Activated CD4-positive, alpha-beta T cell treated with anti-CD3 and anti-CD28 coated beads, Interleukin-2, amount 50 U/mL, for 4 hours (primary cell): ENCODE measurements around the gene PDE8B.
"Not testable (repeated sequence)": the region's sequence is repeated elsewhere in the genome, so short reads cannot be mapped to it uniquely, and the experiment has no call there.

Experiments used
- DNase-seq, 2 experiments: peaks; one replicate each; pipeline ENCODE4 v3.0.0-alpha.2; 2020

The PDE8B gene

DNA sequence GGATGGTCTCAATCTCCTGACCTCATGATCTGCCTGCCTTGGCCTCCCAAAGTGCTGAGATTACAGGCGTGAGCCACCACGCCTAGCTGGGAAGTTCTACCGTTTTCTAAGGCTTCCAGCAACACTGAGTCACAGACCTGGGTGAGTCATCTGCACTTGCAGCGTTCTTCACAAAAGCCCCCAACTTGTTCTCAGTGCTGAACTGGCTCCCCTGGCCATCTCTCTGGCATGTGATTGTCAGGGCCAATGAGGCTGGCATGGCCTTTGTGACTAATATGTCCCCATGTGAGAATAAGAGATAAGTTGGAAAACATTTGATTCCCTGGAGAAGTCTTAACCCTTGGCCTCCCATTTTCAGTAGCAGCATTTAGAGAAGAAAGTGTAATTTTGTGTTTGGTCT lies 157.3 kb downstream of the PDE8B start:
- no peak for DNase-seq

DNA sequence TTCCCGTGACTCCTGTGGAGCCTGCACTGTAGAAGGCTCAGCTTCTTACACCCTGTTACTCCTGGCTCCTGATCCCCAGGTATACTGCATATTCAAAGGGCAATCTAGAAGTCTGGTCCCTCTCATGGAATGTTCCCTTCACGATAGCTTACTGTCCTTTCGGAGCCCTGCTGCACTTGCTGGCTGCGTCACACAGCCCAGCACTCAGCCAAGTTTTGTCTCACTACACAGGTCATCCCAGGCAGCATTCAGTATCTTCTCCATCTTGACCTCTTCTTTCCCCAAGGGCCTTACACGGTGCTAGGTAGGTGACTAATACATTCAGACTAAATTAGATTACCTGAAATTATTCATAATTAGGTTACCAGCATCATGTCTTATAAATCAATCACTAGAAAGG lies 157.9 kb downstream of the PDE8B start:
- DNase-seq, result no peak

DNA sequence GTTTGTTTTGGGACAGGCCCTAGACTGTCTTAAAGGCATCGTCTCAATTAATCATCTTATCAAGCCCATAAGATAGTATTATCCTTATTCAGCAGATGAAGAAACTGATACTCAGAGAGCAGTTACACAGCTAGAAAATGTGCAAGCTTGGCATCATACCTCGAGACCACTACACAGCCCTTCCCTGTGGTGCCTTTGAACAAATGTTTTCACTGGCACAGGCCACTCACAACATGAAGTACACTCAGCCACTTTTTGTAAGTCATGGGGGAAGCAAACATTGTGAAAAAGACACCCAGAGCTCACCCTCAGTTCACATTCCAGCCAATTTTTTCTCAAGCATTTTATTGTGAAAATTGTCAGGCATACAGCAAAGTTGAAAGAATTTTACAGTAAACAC lies 159.1 kb downstream of the PDE8B start:
- DNase-seq, result no peak

DNA sequence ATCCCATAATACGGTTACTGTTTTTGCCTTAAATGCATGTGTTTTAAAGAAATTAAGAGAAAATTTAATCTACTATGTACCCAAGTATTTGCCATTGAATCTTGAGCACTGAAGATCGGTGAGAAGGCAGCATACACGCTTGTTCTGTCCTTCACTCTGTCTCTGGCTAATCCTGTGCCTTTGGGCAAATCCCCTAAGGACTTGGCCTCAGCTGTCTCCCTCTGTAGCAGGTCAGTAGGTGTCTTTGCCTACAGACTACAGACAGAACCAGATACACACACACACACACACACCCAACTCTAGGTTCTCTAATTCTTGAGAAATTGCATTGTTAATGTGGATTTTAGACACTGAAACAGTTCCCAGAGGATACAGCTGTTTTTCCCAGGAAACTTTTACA lies 164.2 kb downstream of the PDE8B start:
- no peak for DNase-seq

DNA sequence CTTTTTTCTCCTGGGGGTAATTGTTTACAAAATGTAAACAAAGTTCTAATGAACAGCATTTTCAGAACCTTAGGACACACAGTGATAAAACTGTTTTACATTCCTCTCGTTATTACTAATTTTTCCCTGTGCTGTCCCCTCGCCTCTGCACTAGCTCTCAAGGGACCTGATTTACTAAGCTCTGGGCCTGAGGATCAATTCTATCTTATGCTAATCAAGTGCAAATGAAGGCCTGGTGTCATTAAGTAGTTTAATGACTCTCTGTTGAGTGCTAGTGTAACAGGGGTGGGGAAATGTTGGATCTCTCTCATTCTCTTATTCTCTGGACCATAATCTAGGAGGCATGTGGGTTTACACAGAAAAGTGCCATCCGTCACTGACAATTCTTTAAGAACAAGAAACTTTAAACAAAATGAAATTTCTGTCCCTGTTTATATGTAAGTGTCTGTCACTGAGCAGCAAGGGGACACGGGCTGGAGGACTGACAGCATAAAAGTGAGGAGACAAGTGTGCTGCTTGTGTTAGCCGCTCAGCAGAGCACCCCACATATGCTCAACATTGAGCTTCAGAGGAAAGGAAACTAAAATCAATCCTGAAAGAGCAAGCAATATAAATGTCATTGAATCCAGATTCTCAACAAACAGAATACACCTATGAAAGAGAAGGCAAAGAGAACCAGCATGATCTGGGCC lies 166.3 kb downstream of the PDE8B start:
- DNase-seq, result no peak

GRCh38 chr5:77379558-77380061 lies 169.1 kb downstream of the PDE8B start:
- peak; percentile 18 to 23 for DNase-seq

DNA sequence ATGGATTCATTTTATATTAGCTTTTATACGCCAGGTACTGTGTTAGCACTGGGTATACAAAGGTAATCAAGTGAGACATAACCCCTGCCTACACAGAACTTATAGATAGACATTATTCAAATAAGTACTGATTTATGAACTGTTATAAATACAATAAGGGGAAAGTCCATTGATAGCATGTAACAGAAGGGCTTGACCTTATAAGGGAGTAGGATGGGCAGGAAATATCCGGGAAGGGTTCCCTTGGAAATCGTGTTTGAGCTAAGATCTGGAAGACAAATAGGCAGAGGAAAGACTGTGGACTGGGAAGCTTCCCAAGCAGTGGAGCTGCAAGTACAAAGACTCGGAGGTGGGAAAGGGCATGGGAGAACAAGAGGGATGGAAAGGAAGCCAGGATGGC lies 170.2 kb downstream of the PDE8B start:
- DNase-seq, result no peak

GRCh38 chr5:77383336-77383735 lies 172.9 kb downstream of the PDE8B start:
- DNase-seq, result not testable (repeated sequence)

DNA sequence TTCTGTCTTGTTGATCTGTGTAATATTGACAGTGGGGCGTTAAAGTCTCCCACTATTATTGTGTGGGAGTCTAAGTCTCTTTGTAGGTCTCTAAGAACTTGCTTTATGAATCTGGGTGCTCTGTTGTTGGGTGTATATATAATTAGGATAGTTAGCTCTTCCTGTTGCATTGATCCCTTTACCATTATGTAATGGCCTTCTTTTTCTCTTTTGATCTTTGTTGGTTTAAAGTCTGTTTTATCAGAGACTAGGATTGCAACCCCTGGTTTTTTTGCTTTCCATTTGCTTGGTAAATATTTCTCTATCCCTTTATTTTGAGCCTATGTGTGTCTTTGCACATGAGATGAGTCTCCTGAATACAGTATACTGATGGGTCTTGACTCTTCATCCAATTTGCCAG lies 175.9 kb downstream of the PDE8B start:
- DNase-seq, result not testable (repeated sequence)

DNA sequence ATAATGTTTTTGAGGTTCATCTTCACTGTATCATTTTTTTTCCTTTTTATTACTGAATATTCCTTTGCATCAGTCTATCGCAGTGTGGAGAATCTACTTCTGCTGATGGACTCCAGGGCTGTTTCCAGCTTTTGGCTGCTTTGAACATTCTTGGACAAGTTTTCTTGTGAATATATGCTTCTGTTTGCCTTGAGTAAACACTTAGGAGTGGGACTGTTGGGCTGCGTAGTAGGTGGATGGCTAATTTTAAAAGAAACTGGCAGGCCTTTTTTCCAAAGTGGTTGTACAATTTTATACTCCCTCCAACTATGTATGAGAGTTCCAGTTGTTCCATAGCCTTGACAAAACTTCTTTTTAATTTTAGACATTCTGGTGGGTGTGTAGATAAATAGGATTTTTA lies 179.3 kb downstream of the PDE8B start:
- no peak for DNase-seq

DNA sequence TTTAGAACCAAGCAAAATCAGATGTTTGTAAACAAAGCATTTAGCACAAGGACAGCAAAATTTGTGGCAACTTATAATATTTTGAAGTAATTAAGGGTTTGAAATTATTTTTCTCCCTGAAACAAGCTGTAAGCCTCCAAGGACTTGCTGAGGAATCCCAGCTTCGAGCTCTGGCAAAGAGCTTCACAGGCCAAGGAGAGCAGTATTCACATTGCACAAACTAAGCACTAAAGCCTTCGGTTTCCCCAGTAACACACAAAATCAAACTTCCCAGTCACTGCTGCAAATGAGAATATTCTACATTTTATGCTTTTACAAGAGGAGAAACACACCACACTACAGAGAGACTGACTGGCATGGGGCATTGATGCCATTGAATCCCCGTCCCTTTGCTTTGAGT lies 179.7 kb downstream of the PDE8B start:
- no peak for DNase-seq

- no peak for DNase-seq
These were observed 180.3 kb downstream of the PDE8B start for GRCh38 chr5:77390795-77391194.

GRCh38 chr5:77391240-77391765 lies 180.8 kb downstream of the PDE8B start:
- DNase-seq, result no peak

GRCh38 chr5:77394064-77394715 lies 183.7 kb downstream of the PDE8B start:
- DNase-seq, result no peak

DNA sequence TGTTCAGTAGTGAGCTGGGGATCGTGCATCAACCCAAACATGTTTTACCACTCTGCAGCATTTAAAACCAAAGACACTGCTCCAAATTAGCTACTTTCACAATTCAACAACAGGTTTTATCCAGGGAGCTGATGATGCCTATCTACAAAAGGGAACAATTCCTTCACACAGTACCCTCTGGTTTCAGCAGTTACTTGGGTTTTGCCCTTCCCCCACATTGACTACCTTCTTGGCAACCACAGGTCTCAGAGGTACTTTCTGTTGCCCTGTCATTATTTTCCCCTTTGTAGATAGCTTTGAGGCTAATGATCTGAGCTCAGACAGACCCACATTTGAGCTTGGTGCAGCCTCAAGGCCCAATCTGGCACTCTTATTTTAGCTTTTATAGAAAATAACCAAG lies 185.5 kb downstream of the PDE8B start:
- no peak for DNase-seq

GRCh38 chr5:77397686-77398292 lies 187.3 kb downstream of the PDE8B start:
- DNase-seq, result no peak

GRCh38 chr5:77398458-77398857 lies 188.0 kb downstream of the PDE8B start:
- DNase-seq, result no peak

- no peak for DNase-seq
These were observed 188.4 kb downstream of the PDE8B start for GRCh38 chr5:77398896-77399295.

- DNase-seq, result no peak
These were observed 190.2 kb downstream of the PDE8B start for GRCh38 chr5:77400645-77401044.

GRCh38 chr5:77402796-77403195 lies 192.3 kb downstream of the PDE8B start:
- DNase-seq, result no peak

GRCh38 chr5:77407152-77407551 lies 196.7 kb downstream of the PDE8B start:
- DNase-seq, result no peak

GRCh38 chr5:77409870-77410621 lies 199.6 kb downstream of the PDE8B start:
- no peak for DNase-seq

GRCh38 chr5:77413049-77413448 lies 202.6 kb downstream of the PDE8B start:
- DNase-seq, result no peak
